ENCODE measurements around the gene MTFR2.
"Not testable (repeated sequence)": the region's sequence is repeated elsewhere in the genome, so short reads cannot be mapped to it uniquely, and the experiment has no call there.

- not testable (repeated sequence) for TF ChIP-seq EZH2phosphoT487 (IDR thresholded peaks at IDR 0.05; ENCODE audit: borderline replicate concordance, low read length); CTCF (conservative IDR thresholded peaks at IDR 0.05; ENCODE audit: low read depth, low read length); EZH2 (IDR thresholded peaks at IDR 0.05; ENCODE audit: low read length, unreplicated experiment)
These were observed 25.1 kb downstream of the MTFR2 start for GRCh38 chr6:136224974-136225373.

Data from PC-3 (cell line).